IMR-90 (cell line): ENCODE measurements around the gene MAEA. TPM values are rescaled to one million over a fixed set of nuclear protein-coding genes. Genes with fewer than 3 reads are reported as not detected.

Source experiments
- ATAC-seq: fragments of 200-7000 bp; cut with Tn5 transposase; 2 replicates; pipeline ENCODE4 v1.9.1; 2020; ENCODE audit warnings: low read depth, mild to moderate bottlenecking, moderate library complexity
- BruUV-seq: library from RNA; stranded (reverse); fragments of 400-500 nt; replicated peaks from 2 replicates; lab custom pipeline; 2021; lab: Mats Ljungman, UMichigan
- CTCF ChIA-PET: fragments of 300-600 bp; formaldehyde crosslinking; extraction: SDS; loops from one replicate; lab custom pipeline; 2021; ENCODE audit warnings: antibody characterized with exemption; lab: Yijun Ruan, JAX
- POLR2A ChIA-PET: fragments of 300-600 bp; sonication (Branson Sonifier 250); formaldehyde crosslinking; loops from one replicate; lab custom pipeline; 2022; ENCODE audit warnings: antibody characterized with exemption; ENCODE audit not compliant: unreplicated experiment; lab: Charles Lee
- DNase-seq: peaks from one replicate; pipeline ENCODE4 v3.0.0; 2013
- H2AFZ ChIP-seq: replicated peaks from 2 replicates; pipeline ENCODE3; 2013; ENCODE audit warnings: low read length, mild to moderate bottlenecking; ENCODE audit not compliant: poor library complexity
- H2AK5ac ChIP-seq: 2 replicates; pipeline ENCODE4 v1.6.1; 2013; ENCODE audit warnings: low read depth, low read length, inconsistent platforms
- H2AK9ac ChIP-seq: replicated peaks from 2 replicates; pipeline ENCODE3; 2013; ENCODE audit warnings: mild to moderate bottlenecking, low read depth, low read length, moderate library complexity; ENCODE audit not compliant: poor library complexity
- H2BK120ac ChIP-seq: 2 replicates; pipeline ENCODE4 v1.6.1; 2013; ENCODE audit warnings: low read depth, low read length, inconsistent platforms
- H2BK15ac ChIP-seq: 3 replicates; pipeline ENCODE4 v1.6.1; 2013; ENCODE audit warnings: low read depth, low read length, inconsistent platforms
- H2BK20ac ChIP-seq: 2 replicates; pipeline ENCODE4 v1.6.1; 2013; ENCODE audit warnings: low read depth, mild to moderate bottlenecking, inconsistent platforms, low read length, moderate library complexity
- H2BK5ac ChIP-seq: 2 replicates; pipeline ENCODE4 v1.6.1; 2013; ENCODE audit warnings: mild to moderate bottlenecking, low read depth, low read length, inconsistent platforms; ENCODE audit not compliant: poor library complexity, severe bottlenecking
- H3K14ac ChIP-seq: replicated peaks from 2 replicates; pipeline ENCODE4 v1.6.1; 2013; ENCODE audit warnings: low read depth, low read length, inconsistent platforms
- H3K18ac ChIP-seq: 2 replicates; pipeline ENCODE4 v1.6.1; 2013; ENCODE audit warnings: low read depth, low read length, control low read depth
- H3K23ac ChIP-seq: 2 replicates; pipeline ENCODE4 v1.6.1; 2013; ENCODE audit warnings: low read depth, low read length, inconsistent platforms
- H3K27ac ChIP-seq: 2 replicates; pipeline ENCODE4 v1.5.1; 2013; ENCODE audit warnings: mild to moderate bottlenecking, control low read depth, low read length; ENCODE audit not compliant: insufficient read depth
- H3K27me3 ChIP-seq: 2 replicates; pipeline ENCODE4 v1.6.1; 2013; ENCODE audit warnings: low read length; ENCODE audit not compliant: control insufficient read depth, insufficient read depth
- H3K36me3 ChIP-seq: 2 replicates; pipeline ENCODE4 v1.6.1; 2013; ENCODE audit warnings: low read length, mixed read lengths; ENCODE audit not compliant: control insufficient read depth, insufficient read depth
- H3K4ac ChIP-seq: 2 replicates; pipeline ENCODE4 v1.6.1; 2013; ENCODE audit warnings: low read depth, low read length, inconsistent platforms
- H3K4me1 ChIP-seq: 2 replicates; pipeline ENCODE4 v1.6.1; 2013; ENCODE audit warnings: low read length, mixed read lengths; ENCODE audit not compliant: control insufficient read depth, insufficient read depth
- H3K4me2 ChIP-seq: 2 replicates; pipeline ENCODE4 v1.6.1; 2013; ENCODE audit warnings: low read depth, mild to moderate bottlenecking, control low read depth, low read length, moderate library complexity
- H3K4me3 ChIP-seq: 2 replicates; pipeline ENCODE4 v1.5.1; 2013; ENCODE audit warnings: low read depth, mild to moderate bottlenecking, control low read depth, low read length, moderate library complexity; ENCODE audit not compliant: insufficient read depth
- H3K56ac ChIP-seq: 2 replicates; pipeline ENCODE4 v1.6.1; 2013; ENCODE audit warnings: low read length, inconsistent platforms; ENCODE audit not compliant: insufficient read depth; ENCODE audit errors: extremely low read depth
- H3K79me1 ChIP-seq, 2 experiments: 2 replicates each; pipeline ENCODE4 v1.6.1; 2013; ENCODE audit warnings: low read length in 2 of 2, inconsistent platforms in 1 of 2, low read depth in 1 of 2
- H3K9ac ChIP-seq: 2 replicates; pipeline ENCODE4 v1.6.1; 2013; ENCODE audit warnings: low read depth, low read length, control low read depth
- H3K9me1 ChIP-seq: 2 replicates; pipeline ENCODE4 v1.6.1; 2013; ENCODE audit warnings: low read length, inconsistent platforms; ENCODE audit not compliant: insufficient read depth
- H3K9me3 ChIP-seq: 2 replicates; pipeline ENCODE4 v1.6.1; 2013; ENCODE audit warnings: low read length; ENCODE audit not compliant: control insufficient read depth, insufficient read depth
- H4K20me1 ChIP-seq: 2 replicates; pipeline ENCODE4 v1.6.1; 2013; ENCODE audit warnings: low read length, inconsistent platforms; ENCODE audit not compliant: insufficient read depth
- H4K5ac ChIP-seq: 2 replicates; pipeline ENCODE4 v1.6.1; 2013; ENCODE audit warnings: mild to moderate bottlenecking, low read depth, low read length, control low read depth
- H4K8ac ChIP-seq, 2 experiments: 2 replicates each; pipeline ENCODE4 v1.6.1; 2013; ENCODE audit warnings: low read depth in 2 of 2, low read length in 2 of 2, control low read depth in 1 of 2, inconsistent platforms in 1 of 2
- H4K91ac ChIP-seq: 2 replicates; pipeline ENCODE4 v1.6.1; 2013; ENCODE audit warnings: low read depth, low read length, inconsistent platforms; ENCODE audit not compliant: insufficient read depth
- CHD1 ChIP-seq: IDR thresholded peaks from 2 replicates; pipeline ENCODE4 v1.6.1; 2012; ENCODE audit warnings: low read depth, low read length, improper control_type of control experiment
- FOS ChIP-seq: fragments of 150-350 bp; IDR thresholded peaks from 2 replicates; pipeline ENCODE4 v1.6.1; 2016; ENCODE audit warnings: low read depth, low read length
- RFX5 ChIP-seq: IDR thresholded peaks from 2 replicates; pipeline ENCODE4 v1.8.0; 2012; ENCODE audit warnings: low read depth, mild to moderate bottlenecking, low read length, moderate library complexity
- WGBS, 2 experiments: methylation state at CpG; one replicate each; pipeline versions ENCODE4 v1.1.5 to v1.1.7; 2013; ENCODE audit warnings: missing lambda C conversion rate in 2 of 2; ENCODE audit not compliant: insufficient read length in 1 of 2; ENCODE audit errors: extremely low coverage in 2 of 2; 5-methylcytosine and 5-hydroxymethylcytosine counted together
- dilution Hi-C: fragments of 300-500 bp; cut with HindIII; formaldehyde crosslinking; loops from one replicate; pipeline ENCODE4 v1.14.3; 2018; ENCODE audit warnings: low sequenced_read_pairs; ENCODE audit not compliant: unreplicated experiment
- in situ Hi-C: fragments of 300-500 bp; cut with MboI; formaldehyde crosslinking; loops from 3 replicates; pipeline ENCODE4 v1.14.3; 2019; ENCODE audit warnings: low sequenced_read_pairs, inconsistent platforms, mixed read lengths
- intact Hi-C: fragments of 100-400 bp; cut with micrococcal nuclease; formaldehyde crosslinking; loops from 2 replicates; pipeline ENCODE4 v1.10.0; 2022
- polyA plus RNA-seq, 3 experiments: library from polyadenylated mRNA; depleted of rRNA; stranded (reverse); fragments of >200 nt; gene quantifications; 2 replicates each; pipeline ENCODE4 v1.2.3, GENCODE V29; 2012; ENCODE audit warnings: low replicate concordance in 1 of 3
- total RNA-seq: library from RNA; depleted of rRNA; stranded (reverse); fragments of >200 nt; gene quantifications from 2 replicates; pipeline ENCODE4 v1.2.3, GENCODE V29; 2012

MAEA gene
- total and polyA plus RNA-seq, 2 of the 4 experiments (the other 2 are of a cell fraction): 61.5 to 108 TPM

DNA sequence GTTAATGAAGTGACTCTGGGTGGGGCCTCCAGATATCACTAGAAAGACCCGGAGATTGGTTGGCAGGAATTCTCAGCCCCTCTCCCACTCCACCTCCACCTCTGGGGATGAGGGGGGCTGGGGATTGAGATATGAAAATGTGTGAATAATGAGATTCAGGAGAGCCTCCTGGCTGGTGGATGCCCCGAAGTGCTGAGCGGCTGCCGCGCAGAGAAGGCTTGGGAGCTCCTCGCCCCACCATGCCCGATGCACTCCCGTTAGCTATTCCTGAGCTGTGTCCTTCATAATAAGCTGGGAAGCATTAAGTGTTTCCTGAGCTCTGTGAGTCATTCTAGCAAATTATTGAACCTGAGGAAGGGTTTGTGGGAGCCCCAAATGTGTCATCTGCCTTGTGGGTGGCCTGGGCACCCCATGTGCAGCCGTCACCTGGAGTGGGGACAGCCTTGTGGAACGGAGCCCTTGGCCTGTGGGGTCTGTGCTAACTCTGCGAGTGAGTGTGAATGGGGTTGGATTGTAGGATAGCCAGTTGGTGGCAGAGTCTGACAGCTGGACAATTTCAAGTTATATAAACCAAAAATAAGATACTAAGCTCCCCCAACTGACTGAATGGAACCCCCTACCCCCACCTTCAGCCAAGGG, 4.4 kb upstream of the MAEA start:
- DNase-seq (no peak), ATAC-seq (no peak)
- Histone ChIP-seq H3K23ac (no peak overlapping the region), H2AK9ac (no peak overlapping the region), H2BK20ac (no peak overlapping the region), H3K36me3 (no peaks in the 10 kb centered on the region), H4K91ac (no peak overlapping the region), H2BK15ac (no peak overlapping the region), H3K56ac (no peak overlapping the region), H3K27ac (no peak overlapping the region), H3K4me3 (no peak overlapping the region), H2BK120ac (no peak overlapping the region), H4K8ac (no peak overlapping the region), H4K5ac (no peak overlapping the region), H4K20me1 (no peaks in the 10 kb centered on the region), H3K4me1 (no peaks in the 10 kb centered on the region), H3K4ac (no peak overlapping the region), H3K9me3 (no peaks in the 10 kb centered on the region), H3K4me2 (no peak overlapping the region), H2AFZ (no peak overlapping the region), H3K14ac (no peak overlapping the region), H2BK5ac (no peak overlapping the region), H3K79me1 (no peaks in the 10 kb centered on the region), H3K9me1 (no peaks in the 10 kb centered on the region), H2AK5ac (no peak overlapping the region), H3K27me3 (no peaks in the 10 kb centered on the region), H3K18ac (no peak overlapping the region), H3K9ac (no peak overlapping the region)
- dilution Hi-C loops (no loop called here), in situ Hi-C loops (no loop called here), intact Hi-C loops (no loop called here)
- no peak for TF ChIP-seq FOS
- no peak for TF ChIP-seq CHD1
- TF ChIP-seq RFX5: no peak
- ChIA-PET POLR2A (no interaction called here), CTCF (no interaction called here)
- WGBS, 2 experiments: 71% methylated on average over 7 of the region's 11 CpGs; no CpG with 5 or more reads in 1 of the 2 experiments
- BruUV-seq: no TSS peak
